Measurements from ENCODE around the gene KRABD2.

- TF ChIP-seq, protein P1, sequence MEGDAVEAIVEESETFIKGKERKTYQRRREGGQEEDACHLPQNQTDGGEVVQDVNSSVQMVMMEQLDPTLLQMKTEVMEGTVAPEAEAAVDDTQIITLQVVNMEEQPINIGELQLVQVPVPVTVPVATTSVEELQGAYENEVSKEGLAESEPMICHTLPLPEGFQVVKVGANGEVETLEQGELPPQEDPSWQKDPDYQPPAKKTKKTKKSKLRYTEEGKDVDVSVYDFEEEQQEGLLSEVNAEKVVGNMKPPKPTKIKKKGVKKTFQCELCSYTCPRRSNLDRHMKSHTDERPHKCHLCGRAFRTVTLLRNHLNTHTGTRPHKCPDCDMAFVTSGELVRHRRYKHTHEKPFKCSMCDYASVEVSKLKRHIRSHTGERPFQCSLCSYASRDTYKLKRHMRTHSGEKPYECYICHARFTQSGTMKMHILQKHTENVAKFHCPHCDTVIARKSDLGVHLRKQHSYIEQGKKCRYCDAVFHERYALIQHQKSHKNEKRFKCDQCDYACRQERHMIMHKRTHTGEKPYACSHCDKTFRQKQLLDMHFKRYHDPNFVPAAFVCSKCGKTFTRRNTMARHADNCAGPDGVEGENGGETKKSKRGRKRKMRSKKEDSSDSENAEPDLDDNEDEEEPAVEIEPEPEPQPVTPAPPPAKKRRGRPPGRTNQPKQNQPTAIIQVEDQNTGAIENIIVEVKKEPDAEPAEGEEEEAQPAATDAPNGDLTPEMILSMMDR (IDR thresholded peaks at IDR 0.05): no peak
- TF ChIP-seq POLR2A (IDR thresholded peaks at IDR 0.05): no peak
Measured at GRCh38 chr17:8392674-8393469, 16.4 kb upstream of the KRABD2 start.
